RCC 7860 (cell line): ENCODE results near the gene LRCH2.

ENCODE experiments used
- DNase-seq: peaks from one replicate; pipeline ENCODE4 v3.0.0-alpha.2; 2015; ENCODE audit warnings: low spot score
- FAIRE-seq: peaks from 2 replicates; lab custom pipeline; 2012; peaks lifted over from hg19 to GRCh38; lab: Jason Lieb, UNC

LRCH2 gene

GRCh38 chrX:115067812-115068211 is 166.1 kb downstream of the LRCH2 start:
- FAIRE-seq (no peak), DNase-seq (no peak)

GRCh38 chrX:115065304-115065703 is 168.6 kb downstream of the LRCH2 start:
- no peak for FAIRE-seq

More at GRCh38 chrX:115065304-115065703, 168.6 kb downstream of the LRCH2 start:
- DNase-seq = no peak
